Measurements from ENCODE around the gene TOX3.

The TOX3 gene

DNA sequence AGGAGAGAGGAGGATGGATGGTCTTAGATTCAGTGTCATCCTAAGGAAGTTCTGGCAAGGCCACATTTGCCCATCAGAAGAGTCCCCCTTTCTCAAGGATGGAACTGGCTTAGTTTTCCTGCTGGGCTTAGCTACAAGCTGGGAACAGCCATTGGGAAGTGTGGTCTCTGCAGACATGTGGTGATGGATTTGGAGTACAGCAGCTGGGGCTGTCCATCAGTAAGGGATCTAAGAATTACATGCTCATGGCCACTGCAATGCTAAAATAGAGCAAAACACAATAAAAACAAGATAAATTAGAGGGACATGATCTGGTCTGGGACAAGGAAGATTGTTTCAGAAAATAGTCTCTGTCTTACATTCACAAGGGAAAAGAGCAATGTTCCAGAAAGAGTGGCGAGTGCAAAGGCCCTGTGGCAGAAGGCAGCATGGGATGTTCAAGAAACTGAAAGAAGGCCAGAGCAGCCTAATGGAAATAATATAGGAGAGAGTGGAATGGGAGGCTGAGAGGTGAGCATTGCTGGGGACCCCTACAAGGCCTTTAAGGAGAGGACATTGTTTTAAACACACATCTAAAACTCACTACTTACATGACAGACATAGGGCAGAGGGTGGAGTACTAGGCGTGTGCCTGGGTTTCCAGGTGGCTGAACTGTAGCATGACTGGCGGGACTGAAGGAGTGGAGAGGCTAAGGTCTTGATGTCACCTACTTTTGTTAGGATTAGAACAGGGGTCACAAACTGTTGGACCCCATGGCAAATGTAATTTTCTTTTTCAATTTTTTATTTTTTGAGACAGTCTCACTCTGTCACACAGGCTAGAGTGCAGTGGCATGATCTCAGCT lies 17.0 kb upstream of the TOX3 start:
- no peak for DNase-seq

DNA sequence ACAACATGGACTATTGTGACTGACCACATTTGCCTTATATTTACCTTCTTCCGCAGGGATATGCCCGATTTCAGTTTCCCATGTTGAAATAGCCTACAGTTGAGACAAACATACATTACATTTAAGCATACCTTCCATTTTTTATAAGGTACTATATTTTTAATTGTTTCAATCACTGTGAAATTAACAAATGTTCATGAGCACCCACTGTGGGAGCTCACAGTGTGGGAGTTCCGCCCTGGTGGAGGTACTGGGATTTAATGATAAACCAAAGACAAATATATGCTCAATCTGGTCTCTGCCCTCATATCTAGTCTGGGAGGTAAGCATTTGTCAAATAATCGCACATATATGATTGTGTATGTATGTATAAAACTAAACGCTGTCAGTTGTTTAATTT lies 15.8 kb upstream of the TOX3 start:
- DNase-seq, result no peak

DNA sequence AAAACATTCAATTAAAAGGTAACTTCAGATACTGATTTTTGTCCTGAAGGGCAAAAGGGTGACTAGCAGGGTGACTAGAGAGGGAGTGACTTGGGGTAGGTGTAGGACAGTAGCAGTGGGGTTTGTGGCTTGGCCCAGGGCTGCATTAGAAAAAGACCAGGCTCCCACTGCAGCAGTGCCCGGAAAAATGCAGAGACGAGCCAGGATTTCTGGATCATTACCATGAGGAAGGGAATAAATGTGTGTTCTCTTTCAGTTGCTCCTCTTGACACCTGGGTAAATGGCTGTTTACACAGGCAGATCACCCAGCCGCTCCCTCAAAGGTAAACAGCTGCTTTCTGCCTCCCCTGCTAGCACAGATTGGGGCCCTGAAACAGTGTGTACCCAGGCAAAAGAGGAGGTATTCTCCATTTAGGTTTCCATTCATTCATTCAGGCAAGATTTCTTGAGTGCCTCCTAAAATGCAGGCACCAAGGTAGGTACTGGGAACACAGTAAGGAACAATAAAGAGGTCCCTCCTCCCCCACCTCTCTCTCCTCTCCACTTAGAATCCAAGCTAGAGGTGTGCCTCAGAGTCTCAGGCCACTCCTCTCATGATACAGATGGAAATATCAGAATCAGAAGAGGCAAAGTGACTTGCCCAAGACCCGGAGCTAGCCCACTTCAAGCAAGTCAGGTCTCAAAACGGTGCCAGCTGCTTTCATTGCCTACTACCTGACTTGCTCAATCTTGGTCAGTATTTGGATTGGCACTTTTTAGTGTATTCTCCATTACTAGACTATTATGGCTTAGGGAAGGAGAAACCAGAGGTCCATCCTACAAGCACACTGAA lies 15.2 kb upstream of the TOX3 start:
- DNase-seq, result no peak

DNA sequence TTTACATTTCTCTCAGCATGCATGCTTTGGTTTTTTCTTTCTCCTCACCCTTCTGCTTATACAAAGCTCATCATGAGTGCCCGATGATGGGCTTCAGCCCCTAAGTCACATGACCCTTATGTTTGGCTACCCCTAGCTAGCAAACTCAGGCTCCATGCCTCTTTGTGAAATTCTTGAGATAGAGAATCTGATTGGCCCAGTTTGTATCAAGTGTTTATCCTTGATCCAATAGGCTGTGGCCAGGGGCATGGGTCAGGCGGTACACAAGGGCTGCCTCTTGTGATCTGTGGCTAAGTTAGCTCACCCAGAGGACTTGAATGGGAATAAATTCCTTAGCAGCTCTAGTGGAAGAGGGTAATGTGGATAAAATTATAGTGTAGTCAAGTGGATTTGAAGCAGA lies 11.5 kb upstream of the TOX3 start:
- no peak for DNase-seq

DNA sequence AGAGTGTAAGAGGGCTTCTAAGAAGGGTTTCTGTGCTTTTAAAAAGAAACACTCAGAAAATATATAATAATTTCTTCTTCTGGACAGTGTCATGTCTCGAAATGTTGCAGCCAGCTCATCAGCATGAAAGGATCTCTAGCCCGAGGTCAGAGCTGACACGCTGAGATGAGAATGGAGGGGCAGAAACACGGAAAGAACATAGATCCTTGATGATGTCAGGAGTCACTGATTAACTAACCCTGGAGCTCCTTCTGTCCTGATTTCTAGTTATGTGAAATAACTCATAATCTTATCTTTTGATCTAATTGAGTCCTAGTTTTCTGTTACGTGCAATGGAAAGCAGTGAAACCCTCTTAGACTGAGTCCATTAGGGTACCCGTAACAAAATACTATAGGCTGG lies 10.3 kb upstream of the TOX3 start:
- no peak for DNase-seq

DNA sequence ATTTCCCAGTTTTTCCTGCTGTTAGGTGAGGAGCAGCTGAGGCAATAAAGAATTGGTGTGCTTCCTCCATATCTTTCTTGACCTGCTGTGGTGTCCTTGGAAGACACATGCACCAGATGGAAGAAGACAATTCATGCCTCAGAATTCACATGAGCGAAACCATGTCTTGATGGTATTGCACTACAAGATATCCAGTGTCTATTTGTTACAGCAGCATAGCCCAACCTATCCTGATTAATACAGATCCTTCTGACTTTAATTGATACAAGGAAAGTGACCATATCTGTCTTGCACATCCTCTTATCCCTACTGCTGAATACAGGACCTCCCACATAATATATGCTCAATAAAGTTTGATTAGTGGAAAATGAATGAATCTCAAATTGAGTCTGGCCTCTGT lies 9.1 kb upstream of the TOX3 start:
- no peak for DNase-seq

DNA sequence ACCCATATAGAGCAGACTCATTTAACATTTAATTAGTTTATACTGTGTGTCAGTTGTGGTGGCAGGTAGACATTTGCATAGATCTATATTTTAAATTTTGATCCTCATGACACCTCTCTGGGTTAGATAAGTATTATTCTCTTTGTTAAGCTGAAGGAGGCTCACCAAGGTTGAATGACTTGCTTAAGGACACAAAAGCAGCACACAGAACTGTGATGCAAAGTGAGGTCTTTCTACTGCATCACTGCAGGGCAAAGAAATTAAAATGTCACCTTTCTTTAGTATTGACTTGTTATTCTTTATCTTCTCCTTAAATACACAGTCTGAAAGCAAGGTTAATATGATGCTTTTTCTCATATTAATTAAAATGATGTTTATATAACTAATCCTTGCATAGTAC lies 8.6 kb upstream of the TOX3 start:
- no peak for DNase-seq

DNA sequence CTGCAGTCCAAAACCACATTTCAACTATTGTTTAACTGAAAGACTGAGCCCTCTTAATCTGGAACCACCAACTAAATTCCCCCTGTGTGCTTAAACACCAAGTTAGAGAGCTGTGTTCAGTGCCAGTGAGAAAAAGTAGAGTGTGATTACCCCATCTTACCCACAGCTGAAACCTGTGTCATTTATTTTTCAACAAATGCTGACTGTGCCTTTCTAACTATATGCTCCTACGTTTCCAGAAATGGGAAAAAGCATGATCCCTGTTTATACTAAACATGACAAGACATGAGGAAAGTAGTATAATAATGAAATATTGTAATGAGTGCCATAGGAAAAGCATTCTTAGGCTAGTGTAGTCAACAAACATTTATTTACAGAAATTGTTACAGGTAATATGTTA lies 7.4 kb upstream of the TOX3 start:
- no peak for DNase-seq

DNA sequence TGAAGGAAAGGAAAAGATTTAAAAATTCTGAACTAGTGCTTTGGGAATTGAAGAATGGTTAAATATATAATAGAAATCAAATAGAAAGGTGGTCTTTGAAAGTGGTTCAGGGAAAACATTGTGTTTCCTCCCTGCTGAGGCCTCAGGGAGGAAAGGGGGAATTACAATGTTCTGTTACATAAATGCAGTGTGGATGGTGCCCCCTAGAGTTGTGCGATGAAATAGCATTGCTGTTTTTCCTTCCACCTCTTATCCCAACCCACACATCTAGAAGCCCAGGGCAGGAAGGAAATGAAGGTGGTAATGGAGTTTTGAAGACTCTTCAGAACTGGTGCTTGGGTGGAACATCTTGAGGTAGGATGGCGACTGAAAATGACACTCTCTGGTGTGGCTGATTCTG lies 6.4 kb upstream of the TOX3 start:
- DNase-seq, result no peak

DNA sequence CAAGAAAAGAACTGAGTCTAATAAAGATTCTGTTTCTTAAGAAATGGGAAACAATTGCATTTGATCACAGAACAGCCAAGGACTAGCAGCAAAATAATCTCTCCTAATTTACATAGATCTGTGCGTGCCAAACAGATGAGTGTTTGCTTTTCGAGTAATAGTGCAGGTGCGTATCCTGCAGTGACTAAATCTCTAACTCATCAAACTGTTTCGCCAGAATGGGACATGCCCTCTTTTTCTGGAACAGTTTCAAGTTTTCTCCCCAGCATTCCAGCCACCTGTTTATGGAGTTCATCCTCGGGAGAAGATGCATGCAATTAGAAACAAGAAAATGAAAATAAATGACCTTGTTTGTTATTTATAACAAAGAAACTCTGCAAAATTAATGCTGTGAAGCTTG lies 5.7 kb upstream of the TOX3 start:
- no peak for DNase-seq

DNA sequence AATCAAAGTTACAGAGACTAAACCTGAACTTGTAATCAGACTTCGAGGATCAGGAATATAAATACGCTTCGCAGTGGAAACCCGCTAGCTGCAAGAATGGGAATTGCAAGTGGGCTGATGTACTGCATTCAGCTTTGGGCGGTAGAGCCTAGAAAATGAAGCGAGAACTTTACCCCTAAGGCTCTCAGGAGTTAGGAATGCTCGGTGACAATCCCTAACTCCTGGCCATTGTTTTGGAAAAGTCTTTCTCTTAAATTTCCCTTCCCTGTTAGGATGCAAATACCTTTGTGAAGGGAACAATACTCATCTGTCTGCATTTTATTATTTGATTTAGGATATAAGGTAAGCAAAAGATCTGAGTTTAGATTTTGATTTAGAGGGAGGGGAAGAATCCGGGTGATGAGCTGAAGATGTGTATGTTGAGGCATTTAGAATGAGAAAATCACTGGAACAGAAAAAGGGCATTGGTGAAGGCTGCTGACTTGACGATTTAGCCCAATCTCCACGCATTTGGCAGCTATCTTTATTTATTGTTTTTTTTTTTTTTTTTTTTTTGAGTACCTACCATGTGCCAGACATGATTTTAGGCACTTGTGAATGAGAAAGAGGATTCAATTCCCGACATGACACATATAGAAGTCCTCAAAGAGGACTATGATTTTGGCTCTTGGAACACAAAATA lies 2.2 kb upstream of the TOX3 start:
- no peak for DNase-seq

DNA sequence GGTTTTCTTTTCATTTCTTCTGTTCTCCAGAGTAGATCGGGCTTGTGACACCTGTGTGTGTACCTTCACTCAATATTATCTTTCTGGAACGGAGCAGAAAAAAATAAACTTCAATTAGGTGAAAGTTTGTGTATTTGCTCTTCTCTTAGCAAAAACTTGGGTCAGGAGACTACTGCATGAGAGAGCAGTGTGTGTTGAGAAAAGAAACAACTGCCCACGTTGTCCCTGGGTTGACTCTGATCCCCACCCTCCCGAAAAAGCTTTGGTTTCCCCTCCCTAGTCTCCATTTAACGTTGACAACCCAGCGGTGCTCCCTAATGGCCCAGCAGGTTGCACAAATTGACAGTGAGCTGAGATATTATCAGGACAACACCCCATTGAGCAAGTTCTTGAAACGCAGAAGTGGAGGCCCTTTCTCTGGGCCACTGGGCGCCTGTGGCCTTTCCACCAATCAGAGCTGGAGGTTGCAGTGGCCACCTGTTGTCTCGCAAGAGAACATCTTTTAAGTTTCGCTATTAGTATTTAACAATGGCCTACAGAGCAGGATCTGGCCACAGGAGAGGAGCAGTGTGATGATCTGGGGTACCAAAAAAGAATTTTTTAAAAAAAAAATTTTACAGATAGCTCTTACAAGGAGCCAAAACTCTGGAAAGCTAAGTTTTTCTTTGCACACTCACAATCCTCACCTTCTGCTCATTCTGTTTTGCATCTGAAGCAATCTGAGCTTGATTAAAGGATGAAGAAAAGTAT lies 1.5 kb upstream of the TOX3 start:
- no peak for DNase-seq

DNA sequence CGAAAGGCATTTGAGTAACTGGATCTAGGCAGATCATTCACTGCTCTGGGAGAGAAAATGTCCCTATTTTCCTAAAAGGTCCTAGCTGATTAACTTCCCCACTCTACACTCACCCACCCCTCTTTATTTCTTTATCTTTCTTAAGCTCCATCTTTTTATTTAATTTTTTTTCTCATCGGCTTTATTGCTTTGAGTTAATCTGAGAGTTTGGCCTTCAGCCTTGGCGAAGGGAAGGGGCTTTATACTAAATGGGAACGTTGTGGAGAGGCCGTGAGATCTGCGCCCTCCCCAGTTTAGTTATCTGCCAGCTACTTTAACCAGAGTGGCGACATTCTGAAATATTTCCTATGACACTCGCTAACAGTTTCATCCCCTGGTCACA lies 882 bp upstream of the TOX3 start:
- no peak for DNase-seq

DNA sequence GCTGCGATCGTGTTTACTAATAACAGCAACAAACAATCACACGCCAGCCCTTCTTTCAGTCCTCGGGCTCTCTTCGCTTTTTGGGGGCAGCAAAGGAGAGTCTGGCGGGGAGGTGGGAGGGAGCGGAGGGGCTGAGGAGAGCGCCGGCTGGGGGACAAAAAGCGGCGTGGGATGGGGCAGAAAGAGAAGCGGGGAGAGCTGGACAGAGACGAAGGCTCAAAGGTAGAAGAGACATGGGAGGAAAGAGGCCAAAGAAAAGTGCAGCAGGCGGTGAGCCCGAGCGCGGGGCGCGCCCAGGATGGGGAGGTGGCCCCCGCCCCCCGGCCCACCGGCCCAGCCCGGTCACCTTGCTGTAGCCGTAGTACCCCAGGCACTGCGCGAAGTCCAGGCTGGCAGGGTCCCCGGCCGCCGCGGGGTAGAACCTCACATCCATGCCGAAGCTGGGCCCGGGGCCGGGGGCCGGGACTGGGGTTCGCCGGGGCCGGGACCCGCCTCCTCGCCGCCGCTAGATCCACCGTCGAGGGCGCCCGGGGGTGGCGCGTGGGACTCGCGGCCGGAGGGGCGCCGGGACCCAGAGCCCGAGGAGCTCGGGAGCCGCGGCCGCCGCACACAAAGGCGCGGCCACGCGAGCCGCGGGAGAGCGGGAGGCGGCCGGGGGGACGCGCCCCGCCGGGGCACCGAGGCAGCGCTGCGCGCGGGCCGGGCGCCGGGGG lies 496 bp downstream of the TOX3 start:
- no peak for DNase-seq

DNA sequence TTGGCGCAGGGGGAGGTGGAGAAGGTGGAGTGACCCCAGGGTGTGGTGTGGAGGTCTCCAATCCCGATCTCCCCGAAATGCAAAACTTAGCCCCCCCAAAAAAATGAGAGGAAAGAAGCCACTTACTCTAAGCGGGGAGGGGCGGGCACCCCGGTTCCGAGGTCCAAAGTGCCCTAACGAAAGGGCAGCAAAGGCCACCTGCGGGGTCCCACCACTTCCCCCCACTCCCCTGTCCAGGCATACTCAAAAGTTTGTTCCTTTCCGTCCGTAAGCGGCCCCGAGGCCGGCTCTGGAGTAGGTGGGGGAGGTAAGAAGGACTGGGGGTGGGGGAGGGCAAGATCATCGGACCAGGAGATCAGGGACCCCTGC lies 1.1 kb downstream of the TOX3 start:
- DNase-seq, result no peak

DNA sequence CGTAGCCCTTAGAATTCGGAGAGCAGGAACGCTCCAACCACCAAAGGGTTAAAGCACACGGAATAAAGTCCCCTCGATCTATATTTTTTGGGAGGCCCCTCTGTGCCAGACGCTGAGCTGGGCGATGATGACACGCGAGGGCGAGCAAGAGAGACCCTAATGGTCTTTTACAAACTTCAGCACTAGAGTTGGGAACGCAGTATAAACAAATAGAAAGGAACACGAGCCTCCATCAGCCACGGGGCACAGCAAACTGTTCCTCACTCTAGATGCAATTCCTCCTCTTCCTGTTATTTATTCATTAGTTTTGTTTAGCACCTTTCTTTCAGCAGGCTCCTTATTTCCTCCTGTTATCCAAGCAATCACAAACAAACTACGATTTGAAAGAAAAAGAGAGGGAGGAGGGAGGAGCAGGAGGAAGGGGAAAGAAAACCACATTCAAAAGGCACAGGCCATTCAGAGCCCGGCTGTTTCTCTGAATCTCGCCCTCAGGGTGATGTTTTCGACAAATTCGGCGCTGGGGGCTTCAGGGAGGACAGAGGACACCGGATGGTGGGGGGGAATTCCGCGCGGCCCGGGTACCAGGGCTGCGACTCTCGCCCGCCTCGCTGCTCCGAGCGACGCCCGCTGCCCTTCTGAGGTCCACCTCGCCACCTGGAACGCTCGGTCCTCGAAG lies 1.6 kb downstream of the TOX3 start:
- no peak for DNase-seq

DNA sequence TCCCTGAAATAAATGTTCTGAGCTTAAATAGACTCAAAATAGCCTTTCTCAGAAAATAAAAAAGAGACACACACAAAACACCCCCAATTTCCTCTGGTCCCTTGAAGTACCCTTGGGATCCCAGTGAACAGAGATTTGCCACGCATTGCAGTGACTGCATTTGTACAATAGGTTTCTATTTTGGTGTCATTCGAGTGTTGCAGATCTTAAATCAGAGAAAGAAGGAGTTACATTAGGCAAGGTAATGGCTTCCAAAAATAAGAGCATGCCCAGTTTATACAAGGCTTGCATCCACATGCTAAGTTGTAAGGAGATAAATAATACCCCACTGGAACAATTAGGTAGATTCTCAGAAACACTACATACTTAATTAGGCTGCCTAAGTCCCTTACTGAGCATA lies 2.2 kb downstream of the TOX3 start:
- DNase-seq, result no peak

DNA sequence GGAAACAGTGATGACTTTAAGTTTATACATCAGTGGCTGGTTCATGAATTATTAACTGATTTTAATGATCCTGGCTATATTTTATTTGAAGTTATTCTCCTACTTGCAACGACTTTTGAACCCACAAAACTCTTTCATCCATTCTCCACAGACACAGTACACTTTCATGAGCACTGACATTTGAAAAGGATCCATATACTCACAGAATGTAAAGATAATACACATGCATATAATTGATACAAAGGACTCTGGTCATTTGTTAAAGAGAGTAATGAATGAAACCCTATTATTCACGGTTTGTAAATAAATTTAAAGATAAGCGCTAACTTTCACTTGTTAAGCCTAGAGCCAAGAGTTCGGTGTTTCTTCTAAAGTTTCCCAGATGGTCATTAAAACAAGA lies 3.3 kb downstream of the TOX3 start:
- DNase-seq, result no peak

DNA sequence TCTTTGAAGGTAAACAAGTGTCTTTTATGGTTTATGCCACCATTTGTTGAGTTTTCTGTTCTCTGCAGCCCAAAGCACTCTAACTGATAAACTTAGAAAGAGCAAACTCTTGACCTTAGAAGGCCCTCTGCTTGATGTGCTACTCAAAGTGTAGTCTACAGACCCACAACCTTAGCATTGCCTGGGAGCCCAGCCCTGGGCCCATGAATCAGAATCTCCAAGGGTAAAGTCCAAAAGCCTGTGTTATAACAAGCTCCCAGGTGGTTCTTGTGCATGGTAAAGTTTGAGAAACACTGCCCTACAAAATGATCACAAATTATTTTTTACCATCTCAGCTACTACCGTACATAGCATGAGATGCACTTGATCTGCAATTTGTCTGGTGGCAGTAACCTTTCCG lies 6.0 kb downstream of the TOX3 start:
- DNase-seq, result no peak

DNA sequence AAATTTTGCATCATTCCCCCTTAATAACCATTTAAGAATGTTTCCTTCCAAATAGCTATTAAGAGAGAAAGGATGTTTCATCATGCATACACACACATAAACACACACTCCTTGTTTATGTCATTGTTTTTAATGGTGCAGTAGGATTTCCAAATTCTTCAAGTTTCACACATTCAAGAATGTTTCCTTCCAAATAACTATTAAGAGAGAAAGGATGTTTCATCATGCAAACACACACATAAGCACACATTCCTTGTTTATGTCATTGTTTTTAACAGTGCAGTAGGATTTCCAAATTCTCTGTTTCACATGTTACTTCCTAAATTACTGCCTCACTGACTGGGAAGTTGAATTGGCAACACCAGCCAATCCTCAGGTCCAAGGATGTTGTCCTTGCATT lies 7.8 kb downstream of the TOX3 start:
- DNase-seq, result no peak

DNA sequence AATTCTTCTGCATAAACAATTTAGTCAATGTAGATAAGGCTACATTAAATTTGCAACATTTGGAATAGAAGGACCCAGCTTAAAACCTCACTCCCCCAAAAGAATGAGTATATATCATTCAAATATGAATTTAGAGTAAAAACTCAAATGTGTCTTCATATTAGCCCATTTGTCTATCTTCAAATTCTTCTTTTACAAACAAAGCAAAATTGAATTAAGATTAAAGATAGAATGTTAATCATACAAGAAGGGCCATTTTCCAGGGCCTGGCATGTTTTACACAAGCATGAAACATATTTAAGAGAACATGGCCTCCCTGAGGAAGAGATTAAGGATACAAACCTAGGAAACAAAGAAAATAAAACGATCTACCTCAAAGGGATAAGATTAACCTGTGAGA lies 8.4 kb downstream of the TOX3 start:
- no peak for DNase-seq

DNA sequence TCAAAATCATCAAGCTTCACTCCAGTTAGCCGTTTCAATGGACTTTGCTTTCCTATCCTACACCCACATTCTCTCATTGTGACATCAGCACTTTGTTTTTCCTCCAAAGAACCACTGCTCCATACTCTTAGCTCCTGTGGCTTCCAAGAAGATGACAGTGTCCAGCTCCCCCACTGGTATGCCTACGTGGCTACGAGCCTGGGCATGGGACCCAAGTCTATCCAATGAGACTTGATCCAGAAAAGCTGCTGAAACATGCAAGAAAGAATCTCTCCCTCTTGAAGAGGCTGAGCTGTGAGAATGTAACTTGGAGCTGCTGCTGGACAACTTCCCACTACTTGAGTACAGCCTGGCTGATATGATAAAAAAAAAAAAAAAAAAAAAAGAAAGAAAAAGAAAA lies 9.4 kb downstream of the TOX3 start:
- DNase-seq, result no peak

All from cortex of kidney (tissue), 1 donor.